ENCODE data around the gene ULK4.

ULK4 gene

DNA sequence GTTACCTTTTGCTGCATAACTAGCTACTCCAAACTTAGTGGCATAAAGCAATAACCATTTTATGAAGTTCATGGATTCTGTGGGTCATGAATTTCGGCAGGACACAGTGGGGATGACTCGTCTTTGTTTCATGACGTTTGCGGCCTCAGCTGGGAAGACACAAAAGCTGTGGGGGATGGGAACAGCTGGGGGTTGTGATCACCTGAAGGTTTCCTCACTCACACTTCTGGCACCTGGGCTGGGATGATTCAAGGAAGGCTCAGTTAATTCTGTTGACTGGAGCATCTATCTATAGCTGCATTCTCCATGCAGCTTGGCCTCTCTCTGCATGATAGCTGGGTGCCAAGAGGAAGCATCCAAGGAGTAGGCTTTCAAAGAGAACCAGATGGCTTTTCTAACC is 332.8 kb downstream of the ULK4 start:
- DNase-seq, result no peak

DNA sequence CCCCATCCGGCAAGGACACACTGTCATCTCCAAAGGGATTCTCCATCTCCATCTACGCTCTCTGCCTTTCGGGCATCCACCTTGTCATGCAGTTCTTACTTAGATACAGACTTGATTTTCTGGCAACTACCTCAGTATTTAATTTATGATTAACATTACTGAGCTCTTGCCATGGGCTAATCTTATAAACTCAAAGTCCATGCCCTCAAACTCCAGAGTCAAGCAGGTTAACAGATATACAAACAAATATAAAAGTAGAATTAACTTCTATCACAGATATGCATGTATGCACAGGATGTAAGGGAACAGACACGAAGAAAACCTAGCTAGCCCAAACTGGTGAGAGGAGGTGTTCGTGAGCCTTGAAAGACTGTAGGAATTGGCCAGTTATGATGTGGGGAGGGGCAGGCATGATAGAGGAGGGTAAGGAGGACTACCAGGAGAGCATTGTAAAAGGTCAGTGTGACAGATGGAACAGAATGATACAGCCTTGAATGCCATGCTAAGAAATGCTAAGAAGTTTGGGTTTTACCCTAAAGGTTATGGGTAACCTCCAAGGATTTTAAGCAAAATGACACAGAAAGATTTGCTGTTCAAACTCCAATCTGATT is 334.3 kb downstream of the ULK4 start:
- DNase-seq, result no peak

DNA sequence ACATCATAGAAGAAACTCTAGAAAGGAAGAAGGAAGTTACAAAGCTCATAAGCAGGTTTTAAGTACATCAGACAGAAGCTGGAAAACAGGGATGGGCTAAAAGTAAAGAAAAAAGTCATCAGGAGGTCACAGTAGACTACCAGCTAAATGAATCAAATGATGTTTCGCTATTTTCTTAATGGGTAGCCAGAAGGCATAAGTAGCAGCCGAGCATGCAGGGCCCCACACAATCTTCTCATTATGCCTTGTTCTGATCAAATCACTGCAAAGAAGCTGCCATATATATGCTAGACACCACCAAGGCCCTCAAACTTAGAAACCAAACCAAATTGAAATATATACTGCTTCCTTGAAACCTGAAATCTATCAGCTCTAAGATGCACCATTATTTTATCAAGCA is 349.1 kb downstream of the ULK4 start:
- no peak for DNase-seq

DNA sequence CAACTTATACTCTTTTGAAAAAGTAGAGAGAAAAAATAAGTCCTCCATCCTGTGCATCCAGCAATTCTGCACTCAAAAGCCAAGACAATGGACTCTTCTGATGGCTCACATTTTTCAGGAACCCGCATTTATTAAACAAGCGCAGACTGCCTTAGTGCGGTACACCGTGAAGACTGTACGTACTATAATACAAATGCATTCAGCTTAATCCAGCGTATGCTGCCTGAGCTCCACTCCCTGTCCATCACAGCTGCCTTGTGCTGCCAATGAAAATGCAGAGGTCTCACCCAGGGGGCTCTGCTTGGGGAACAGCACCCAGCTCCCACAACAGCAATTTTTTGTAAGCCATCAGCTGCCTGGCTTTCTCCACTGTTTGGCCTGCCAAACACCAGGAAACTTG is 350.9 kb downstream of the ULK4 start:
- DNase-seq, result no peak

DNA sequence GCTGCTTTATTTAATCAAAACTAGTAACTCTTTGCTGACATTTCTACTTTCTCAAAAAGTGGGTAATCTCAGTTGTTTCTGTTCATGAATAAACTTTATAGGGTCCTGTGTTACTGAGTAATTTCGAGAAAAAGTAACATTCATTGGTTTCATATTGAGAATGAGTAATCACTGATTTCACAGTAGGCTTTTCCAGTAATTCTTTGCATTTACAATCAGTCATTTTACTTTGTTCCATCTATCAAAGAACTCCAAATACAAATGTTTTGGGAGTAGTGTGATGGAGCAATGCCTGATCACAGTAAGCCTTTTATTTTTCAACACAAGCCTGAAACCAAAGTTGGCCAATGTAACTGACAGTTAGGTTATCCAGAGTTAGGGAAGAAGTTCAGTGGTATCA is 353.6 kb downstream of the ULK4 start:
- no peak for DNase-seq

DNA sequence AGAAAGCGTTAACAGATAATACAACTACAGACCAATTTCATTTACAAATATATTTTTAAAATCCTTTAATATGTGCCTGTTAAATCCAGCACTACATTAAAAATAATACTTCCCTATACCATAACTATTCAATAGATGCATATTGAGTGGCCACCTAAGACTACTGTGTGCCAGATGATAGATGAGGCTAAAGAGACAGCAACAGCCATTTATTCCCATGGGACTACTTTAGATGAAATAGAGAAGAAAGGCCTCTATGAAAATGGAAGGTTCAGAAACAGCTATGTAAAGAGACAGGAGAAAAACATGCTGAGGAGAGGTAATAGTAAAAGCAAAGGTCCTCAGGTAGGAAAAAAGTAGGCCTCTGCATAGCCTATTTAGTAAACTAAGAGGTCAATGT is 358.1 kb downstream of the ULK4 start:
- DNase-seq, result no peak

DNA sequence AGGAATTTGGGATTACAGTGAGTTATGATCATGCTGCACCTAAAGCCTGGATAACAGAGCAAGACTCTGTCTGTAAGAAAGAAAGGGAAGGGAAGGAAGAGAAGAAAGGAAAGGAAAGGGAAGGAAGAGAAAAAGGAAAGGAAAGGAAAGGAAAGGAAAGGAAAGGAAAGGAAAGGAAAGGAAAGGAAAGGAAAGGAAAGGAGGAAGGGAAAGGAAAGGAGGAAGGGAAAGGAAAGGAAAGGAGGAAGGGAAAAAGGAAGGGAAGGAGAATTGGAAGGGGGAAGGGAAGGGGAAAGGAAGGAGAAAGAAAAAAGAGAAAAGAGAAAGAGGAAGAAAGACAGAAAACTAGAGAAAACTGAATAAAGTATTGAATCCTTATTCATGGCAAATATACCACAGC is 359.8 kb downstream of the ULK4 start:
- DNase-seq, result no peak

DNA sequence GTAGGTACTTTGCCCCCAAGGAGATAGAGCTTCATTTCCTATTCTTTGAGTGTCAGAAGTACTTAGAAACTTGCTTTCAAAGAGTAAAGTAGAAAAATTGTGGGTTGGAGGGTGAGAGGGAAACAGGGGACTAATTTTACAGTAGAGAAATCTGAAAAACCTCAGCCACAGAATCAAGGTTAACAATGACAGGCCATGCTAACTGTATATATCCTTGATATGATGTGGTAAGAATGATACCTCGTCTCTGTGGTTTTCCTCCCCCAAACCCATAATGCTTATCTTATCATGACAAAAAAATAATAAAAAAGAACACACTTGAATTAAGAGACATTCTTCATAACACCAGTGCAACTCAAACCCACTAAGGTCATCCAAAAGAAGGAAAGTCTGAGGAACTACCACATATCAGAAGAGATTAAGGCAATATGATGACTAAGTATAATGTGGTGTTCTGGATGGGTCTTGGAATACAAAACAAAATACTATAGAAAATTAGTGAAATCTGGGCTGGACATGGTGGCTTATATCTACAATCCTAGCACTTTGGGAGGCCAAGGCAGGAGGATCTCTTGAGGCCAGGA is 360.4 kb downstream of the ULK4 start:
- DNase-seq, result no peak

DNA sequence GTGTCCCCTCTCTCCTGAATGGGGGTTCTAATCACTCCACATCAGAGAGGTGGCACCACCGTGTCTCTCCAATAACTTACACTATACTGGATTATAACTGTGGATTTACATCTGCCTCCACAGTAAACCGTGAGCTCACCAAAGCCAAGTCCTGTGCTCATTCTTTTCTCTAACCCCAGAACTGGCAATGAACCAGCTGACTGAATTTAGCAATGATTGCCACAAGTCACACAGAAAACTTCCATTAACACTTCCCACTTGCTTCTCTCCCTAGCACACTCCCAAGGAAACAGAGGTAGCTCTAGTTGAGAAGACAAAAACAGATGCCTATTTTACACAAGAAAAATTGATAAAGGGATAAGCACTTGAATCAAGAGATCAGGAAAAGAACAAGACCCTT is 361.3 kb downstream of the ULK4 start:
- DNase-seq, result no peak

DNA sequence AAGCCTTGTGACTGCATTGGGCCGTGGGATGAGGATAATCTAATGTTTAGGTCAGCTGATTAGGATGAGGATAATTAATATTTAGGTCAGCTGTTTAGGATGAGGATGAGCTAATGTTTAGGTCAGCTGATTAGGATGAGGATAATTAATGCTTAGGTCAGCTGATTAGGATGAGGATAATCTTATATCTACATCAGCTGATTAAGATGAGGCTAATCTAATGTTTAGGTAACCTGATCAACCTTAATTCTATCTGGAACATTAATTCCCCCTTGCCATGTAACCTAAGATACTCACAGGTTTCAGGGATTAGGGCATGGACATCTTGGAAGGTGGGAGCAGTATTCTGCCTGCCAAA is 362.8 kb downstream of the ULK4 start:
- DNase-seq, result no peak

DNA sequence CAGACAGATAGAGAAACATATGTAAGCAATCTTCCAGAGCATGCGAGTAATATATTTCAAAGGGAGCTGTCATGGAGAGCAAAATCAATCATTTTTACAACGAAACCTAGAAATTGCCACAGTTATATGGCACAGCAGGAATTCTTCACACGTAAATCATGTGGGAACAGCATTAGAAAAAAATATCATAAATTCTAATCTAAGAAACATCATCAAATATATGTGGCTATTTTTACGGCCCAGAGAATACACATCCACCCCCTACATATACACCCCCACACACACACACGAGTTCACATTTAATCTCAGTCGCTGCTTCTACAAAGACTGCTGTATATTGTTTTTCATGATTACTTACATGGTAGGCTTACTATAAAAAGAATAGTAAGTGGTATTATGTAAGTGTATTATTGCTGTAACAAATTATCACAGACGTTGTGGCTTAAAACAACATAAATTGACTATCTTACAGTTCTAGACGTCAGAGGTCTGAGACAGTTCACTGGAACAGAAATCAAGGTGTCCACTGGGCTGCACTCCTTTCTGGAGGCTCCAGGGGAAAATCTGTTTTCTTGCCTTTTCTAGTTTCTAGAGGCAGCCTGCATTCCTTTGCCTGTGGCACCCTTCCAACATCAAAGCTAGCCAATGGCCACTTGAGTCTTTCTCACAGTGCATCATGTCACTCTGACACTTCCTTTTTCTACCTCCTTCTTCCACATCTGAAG is 363.3 kb downstream of the ULK4 start:
- DNase-seq, result no peak

DNA sequence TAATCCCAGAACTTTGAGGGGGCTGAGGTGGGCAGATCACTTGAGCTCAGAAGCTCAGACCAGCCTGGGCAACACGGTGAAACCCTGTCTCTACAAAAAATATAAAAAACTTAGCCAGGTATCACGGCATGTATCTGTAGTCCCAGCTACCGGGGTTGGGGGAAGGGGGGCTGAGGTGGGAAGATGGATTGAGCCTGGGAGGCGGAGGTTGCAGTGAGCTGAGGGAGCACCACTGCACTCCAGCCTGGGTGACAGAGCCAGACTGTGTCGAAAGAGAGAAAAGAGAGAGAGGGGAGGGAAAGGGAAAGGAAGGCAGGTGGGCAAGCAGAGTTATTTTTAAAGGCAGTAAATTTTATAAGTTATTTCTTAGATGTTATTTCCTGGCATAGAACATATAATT is 368.1 kb downstream of the ULK4 start:
- DNase-seq, result no peak

DNA sequence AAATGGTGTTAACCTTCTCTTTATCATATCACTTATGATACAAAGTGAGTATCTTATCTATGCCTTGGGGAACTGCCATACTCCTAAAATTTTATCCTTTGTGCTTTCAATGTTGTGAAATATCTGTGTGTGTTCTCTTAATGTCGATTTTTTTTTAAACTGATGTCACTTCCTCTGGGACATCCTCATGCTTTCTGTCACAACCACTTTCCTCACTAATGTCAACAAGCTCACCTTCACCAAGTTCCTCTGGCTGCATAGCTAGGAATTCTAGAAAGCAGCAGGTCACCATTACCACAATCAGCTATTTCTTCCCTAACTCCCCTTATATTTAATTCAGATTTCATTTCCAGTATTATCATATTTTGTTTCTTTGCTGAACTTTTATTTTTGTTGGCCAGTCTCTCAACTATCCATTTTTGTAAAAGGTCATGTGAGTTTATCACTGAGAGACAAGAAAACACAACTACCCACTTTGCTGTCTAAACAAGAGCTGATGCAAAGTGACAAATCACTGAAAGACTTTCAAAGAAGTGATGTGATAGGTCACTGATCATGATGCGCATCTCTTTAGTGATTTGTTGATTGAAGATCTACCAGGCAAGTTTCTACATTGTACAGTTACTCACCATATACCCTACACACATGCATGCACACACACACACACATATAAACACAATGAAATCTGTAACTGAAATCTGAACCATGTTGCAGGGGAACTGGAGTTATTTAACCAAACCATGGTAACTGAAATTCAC is 369.0 kb downstream of the ULK4 start:
- peak; percentile 22 to 34 for DNase-seq

DNA sequence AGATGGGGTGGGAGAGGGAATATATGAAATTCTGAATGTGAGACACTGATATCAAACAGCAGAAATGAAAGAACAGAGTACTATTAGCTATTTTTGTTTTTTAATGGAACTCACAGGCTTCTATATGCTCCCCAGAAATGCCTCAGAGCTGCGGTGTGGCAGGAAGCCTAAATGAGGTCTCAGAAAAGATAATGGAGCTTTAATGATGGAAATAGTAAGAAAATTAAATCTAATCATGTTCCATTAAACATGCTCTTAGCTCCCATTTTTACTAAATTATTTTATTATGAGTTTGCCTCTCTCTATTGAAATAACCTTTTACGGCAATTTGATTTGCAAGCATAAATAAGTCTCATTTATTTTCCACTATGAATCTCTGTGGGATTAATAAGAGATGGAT is 378.9 kb downstream of the ULK4 start:
- no peak for DNase-seq

DNA sequence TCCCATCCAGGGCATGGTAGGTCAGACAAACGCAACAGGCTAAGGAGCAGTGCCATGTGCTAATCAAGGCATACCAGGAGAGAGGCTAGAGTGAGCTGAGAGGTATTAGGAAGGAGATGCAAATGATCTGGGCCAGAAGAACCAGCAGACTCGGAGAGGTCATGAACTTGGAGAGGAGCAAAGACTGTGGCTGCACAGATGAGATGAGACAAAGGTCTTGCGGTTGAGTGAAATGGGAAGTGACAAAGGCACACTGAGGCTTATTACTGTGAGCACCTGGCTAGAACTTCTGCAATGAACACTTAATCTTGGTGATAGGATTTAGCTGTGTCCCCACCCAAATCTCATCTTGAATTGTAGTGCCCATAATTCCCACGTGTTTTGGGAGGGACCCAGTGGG is 380.2 kb downstream of the ULK4 start:
- no peak for DNase-seq

DNA sequence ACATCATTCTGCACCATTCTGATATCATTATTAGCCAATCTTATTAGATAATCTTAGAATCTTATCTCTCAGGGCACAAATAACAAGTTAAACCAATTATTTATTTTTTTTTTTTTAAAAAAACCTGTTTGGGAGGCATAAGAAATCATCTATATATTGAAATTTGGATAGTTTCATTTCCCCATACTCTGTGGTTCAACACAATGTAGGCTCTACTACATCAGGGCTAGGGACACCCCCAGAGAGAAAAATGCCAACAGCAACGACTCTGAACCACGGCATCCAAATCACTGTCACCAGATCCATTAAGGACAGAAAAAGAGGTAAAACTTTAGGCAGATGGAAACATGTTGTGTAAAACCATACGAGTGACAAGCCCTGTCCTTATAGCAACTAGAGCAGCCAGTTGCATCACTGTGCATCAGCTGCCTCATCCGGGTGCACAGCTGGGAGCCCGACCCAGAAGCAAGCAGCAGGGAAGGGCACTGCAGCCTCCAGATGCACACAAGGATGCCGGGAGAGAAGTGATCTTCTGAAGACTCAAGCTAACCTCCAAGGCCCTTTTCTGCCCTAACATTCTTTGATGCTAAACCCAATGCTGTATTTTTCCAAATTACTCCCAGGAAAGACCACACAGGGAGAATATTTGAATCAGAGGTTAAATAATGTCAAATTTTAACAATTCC is 381.5 kb downstream of the ULK4 start:
- DNase-seq, result no peak

DNA sequence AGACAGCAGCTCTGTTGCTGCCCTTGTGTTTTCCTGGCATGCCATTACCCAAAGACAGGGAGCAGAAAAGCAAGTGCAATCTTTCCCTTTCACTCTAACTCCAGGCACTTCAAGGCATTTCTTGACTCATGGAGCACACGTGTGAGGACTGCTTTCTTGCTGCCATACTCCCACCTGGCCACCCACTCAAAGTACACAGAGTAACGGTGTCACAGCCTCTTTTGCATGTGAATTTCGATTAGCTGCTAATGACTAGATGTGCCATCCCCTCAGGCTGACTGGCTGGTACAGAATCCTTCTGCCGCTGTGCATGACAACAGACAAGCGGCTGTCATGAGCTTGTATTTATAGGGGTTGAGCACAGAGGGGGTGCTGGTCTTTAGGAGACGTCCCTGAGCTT is 382.0 kb downstream of the ULK4 start:
- no peak for DNase-seq

DNA sequence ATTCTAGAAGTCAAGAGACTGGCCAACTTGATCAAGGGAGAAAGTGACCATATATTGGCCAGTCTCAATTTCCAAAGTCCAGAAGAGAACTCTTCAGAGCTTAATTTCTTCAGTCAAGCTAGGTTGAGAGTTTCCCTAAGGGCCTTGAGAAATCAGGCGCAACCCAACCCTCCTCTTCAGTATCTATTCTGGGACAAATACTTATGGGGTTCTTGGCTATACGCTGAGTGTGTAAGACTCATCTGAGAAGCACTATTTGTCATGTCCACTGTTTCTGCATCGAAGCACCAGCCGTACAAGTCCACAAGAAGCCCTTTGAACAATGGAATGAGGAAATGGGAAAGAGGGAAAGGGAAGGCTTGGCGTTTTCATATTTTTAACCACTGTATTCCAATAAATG is 383.1 kb downstream of the ULK4 start:
- DNase-seq, result no peak

DNA sequence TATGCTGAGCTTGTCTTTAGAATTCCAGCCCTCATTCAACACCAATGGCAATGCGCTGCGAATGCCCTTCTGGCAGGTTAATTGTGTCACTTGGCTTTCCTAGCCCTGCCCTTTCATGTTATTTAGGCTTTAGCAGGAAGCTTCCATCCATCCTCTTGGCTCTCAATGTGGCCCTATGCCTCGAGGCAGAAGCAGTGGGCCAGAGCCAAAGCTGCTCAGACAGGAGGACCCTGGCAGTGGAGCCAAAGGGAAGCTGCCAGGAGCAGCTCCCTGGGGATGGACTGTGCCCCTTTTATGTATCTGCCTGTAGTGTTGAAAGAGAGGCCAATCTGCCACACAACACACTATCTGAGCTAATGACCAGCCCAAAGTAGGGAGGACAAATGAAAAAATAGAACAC is 386.2 kb downstream of the ULK4 start:
- DNase-seq, result no peak

DNA sequence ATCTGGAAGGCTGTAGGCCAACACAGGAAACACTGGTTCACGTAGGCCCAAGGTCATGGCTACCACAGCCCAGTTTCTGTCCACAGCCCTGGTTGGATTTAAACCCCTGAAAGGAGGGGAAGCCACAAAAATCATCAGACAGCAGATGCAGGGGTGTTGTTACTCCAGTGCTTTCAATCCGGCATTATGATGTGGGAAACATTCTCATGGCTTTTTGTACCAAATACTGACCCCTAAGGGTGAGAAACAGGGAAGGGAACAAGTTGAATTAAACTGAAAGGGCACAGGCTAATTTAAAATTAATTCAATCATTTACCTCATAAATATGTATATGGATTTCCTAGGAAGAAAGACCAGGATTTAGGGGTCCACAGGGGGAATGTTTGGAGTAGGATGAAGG is 387.0 kb downstream of the ULK4 start:
- no peak for DNase-seq

DNA sequence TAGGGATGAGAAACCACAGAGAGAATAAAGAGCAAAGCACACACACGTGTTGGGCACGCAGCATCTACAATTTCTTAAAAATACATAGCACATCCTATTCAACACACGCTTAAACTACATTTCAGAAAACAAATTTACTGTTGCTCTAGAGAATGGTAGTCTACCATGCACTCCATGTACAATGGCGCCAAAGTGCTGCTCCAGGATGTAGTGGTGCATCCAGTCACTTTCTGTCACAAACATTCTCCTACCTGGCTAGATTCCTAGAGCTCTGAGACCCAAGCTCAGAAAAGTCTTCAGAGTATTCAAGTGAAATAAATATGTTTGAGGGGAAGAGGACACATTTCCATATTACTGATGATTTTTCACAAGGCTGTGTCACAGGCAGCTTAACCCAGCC is 388.3 kb downstream of the ULK4 start:
- no peak for DNase-seq

DNA sequence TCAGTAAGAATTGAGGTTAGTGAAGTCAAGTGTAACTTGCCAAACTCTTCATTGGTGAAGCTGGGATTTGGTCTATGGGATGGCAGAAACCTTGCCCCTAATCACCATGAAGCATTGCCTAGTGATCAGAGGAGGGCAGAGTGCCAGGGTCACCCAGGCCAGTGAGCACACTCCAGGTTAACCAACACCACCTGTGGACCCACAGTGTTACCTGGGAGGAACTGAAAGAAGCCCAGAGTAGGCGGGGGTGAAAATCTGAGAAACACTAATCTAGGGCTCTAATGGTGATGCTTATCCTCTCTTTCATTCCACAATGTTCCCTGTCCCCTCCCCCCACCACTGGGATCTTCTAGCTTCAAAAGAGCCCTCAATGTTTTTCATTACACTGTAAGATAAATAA is 389.8 kb downstream of the ULK4 start:
- no peak for DNase-seq

DNA sequence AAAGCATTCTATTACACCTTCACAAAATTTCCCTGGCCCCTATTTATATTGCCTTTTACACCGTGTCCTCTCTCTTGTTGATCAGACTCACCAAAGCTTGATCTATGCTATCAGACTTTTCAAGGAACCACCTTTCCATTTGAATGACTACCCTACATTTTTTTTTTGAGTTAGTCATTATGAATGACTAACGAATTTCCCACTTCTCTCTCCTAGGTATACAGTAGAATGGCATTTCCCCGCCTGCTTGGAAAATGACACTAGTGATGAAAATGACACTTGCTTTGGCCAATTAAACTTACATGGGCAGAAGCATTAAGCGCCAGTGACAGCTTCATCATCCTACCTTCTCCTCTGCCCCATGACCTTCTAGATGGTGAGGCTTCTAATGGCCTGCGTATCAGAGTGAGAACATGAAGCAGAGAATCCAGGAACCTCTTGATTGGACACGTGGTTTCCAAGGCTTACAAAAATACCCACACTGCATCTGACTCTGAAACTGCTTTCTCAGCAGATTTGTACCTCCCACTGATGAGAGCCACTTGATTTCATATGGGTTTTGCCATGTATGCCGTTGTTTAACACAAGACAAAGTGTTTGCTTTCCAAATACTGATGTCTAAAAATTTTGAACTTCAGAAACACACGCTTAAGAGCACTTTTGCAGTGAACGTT is 392.1 kb downstream of the ULK4 start:
- DNase-seq, result no peak

All from AML-193 (cell line).